ENCODE data around the gene CCDC116.

DNA sequence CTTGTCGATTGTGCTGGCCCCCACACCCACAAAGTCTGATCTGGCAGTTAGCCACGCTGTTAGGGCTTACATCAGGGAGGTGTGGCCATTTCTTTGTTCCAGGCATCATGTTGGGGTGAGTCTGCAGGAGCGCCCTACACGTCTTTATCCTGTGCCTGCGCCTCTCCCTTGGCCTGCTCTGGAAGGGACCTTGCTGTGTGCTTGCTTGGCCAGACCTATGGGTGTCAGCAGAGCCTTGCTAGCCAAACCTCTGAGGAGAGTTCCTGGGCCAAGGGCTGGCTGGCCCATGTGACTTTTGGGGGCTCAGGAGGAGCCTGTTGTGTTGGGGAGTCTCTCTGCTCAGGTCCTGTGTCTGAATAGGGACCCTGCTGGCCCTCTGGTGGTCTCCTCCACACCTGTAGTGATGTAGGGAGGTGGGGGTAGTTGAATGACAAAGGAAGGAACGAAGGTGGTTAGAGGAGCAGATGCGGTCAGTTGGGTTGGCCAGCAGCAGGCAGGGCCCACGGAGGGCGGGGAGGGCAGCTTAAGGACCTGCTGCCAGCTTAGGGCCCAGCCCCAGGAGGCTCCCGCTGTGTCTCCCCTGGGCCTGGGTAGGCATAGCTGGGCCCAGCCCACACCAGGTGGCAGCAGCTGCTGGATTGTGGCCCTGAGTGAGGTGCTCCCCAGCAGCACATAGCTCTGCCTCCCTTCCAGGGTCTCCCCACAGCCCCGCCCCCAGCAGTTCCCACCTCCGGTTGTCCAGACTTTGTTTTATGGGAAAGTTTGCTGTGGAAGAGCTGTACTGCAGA is 41.2 kb downstream of the CCDC116 start:
- TF ChIP-seq, protein P1, sequence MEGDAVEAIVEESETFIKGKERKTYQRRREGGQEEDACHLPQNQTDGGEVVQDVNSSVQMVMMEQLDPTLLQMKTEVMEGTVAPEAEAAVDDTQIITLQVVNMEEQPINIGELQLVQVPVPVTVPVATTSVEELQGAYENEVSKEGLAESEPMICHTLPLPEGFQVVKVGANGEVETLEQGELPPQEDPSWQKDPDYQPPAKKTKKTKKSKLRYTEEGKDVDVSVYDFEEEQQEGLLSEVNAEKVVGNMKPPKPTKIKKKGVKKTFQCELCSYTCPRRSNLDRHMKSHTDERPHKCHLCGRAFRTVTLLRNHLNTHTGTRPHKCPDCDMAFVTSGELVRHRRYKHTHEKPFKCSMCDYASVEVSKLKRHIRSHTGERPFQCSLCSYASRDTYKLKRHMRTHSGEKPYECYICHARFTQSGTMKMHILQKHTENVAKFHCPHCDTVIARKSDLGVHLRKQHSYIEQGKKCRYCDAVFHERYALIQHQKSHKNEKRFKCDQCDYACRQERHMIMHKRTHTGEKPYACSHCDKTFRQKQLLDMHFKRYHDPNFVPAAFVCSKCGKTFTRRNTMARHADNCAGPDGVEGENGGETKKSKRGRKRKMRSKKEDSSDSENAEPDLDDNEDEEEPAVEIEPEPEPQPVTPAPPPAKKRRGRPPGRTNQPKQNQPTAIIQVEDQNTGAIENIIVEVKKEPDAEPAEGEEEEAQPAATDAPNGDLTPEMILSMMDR (IDR thresholded peaks at IDR 0.05): no peak
- TF ChIP-seq POLR2A (IDR thresholded peaks at IDR 0.05) (no peak), EP300 (IDR thresholded peaks at IDR 0.05) (no peak)

Data from tibial nerve (tissue), 4 donors.